Right lung (tissue), 5 donors: ENCODE data around the gene DSCAML1. TPM values are rescaled to one million over a fixed set of nuclear protein-coding genes. Genes with fewer than 3 reads are reported as not detected.

ENCODE experiments used
- DNase-seq, 2 donors: peaks; one replicate each; pipeline ENCODE4 v3.0.0-alpha.2; 2013
- polyA plus RNA-seq, 5 donors: library from polyadenylated mRNA; unstranded; fragments of 120-200 nt; gene quantifications; one replicate each; pipeline versions ENCODE4 v1.2.1 to v1.2.3, GENCODE V29; 2013; ENCODE audit warnings: inconsistent platforms in 1 of 5, low replicate concordance in 1 of 5; ENCODE audit not compliant: insufficient read length in 5 of 5, insufficient read depth in 1 of 5

The DSCAML1 gene
- polyA plus RNA-seq, 5 donors = 0.85 to 2.1 (median 1.1) TPM

DNA sequence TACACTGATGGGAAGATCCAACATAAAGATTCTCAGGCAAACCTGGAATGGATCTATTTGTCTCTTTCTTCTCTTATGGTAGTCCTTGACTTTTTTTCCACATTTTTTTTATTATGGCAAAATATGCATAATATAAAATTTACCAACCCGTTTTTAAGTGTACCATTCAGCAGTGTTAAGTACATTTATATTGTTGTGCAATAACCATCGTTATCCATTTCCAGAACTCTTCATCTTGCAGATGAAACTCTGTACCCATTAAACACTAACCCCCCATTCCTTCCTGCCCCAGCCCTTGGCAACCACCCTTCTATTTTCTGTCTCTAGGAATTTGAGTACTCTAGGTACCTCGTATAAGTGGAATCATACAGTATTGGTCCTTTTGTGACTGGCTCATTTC is 99.7 kb downstream of the DSCAML1 start:
- no peak for DNase-seq

DNA sequence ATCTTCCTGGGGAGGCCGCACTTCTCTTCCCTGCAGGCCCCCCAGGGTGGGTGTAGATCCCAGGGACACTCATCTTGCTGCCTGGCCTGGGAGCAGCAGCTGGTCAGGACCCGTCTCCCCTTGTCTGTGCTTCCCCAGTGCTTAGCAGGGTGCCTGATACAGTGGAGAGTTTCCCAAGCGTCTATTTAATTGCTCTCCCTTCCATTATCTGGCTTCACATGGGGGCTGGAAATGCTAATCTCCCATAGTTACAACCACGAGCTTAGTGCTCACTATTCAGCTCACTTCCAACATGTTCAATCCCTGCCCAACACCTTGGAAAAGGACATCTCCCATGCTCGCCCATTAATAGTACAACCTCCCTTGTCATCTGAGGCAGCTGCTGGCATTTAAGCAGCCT is 100.5 kb downstream of the DSCAML1 start:
- no peak for DNase-seq

DNA sequence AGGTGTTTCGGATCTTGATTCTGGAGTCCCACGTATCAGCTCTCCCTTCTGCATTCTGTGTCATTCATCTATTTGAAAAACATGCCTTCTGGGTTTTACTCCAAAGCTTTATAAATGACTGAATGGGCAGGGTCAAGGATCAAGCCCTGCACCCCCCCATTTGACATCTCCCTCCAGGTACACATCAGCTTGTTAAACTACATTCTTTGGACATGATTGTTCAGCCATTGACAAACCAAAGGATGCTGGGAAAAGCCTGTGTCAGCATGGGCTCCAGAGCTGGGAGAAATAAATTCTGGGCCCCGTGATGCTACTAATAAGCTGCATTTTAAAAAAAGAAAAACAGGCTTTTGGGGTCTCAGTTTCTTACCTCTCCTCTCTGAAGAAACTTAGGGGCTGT is 103.7 kb downstream of the DSCAML1 start:
- DNase-seq = no peak

DNA sequence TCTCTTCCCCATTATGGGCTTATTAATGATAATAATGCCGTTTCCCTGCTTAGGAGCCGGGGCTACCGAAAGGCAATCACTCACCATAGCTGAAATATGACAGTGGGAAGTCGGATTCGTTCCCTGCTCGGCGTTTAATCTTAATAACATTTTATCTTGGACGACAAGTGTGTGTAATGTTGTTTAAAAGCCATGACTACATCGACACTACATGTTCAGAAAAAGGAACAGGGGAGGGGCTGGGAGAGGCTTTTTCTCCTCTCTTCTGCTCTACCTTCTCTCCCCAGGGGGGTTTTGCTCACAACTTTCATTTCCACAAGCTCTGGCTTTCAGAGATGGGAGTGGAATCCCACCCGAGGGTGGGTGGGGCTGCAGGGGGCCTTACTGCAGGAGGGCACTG is 105.5 kb downstream of the DSCAML1 start:
- DNase-seq = no peak

DNA sequence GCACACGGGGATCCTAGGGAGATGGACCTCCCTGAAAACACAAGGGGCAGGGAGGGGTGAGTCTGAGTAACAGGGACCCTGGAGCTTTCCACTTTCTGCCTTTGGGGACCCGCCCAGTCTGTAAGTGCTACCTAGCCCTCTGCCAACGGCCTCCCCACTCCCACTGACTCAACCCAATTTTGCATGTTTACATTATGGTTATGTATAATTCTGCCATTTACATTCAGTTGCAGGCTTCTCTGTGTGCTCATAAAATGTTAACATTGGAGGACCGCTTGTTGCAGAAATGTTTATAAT is 105.8 kb downstream of the DSCAML1 start:
- DNase-seq = no peak

DNA sequence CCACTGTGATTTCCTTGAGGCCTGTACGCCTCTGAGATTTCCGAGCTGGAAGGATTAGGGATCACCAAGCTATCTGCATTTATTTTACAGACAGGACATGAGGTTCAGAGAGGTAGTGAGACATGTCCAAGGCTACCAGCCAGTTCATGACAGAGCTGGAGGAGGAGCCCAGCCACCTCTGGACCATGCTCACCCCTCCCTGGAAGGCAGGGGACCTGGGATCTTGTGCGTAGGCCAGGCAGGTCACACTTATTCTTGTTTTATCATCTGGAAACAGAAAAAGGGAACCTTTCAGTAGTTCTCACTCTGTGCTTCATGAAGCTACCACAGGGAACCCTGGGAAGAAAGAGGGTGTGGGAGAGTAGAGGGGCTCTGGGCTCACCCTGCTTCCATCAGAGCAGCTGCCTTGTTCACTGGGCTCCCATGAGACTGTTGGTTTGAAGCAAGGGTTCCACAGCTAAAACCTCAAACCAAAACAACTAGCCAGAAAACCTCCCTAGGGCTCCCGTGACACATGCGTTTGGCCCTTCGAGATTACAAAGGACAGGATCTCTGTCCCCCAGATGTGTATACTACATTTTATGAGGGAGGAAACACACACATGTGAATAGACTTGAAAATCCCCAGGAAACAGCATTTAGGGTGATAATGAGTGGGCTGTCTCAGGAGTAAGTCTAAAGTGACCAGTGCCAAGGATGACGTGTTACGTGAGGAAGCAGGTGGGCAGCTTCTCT is 106.4 kb downstream of the DSCAML1 start:
- DNase-seq = no peak

DNA sequence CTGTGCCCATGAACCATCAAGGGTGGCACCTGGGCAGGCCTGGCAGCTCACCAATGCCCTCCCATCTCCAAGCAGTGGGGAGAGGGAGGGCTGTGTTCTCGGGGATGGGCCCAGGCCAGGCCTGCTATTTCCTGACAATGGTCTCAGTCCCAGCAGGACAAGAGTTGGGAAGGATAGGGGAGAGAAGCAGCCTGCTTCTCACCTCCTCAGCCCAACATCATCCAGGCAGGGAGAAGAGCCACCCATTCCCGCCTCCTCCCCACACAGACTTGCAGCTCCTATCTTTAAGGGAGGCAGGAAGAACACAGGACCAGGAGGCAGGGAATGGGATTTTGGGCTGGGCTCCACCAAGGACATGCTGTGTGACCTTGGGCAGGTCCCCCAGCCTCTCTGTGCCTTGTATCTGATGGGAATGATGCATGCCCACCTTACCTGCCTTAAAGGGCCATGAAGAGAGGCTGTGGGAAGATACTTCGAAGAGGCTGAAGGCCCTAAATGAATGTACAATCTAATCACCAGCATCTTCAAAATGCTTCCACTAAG is 108.7 kb downstream of the DSCAML1 start:
- no peak for DNase-seq

DNA sequence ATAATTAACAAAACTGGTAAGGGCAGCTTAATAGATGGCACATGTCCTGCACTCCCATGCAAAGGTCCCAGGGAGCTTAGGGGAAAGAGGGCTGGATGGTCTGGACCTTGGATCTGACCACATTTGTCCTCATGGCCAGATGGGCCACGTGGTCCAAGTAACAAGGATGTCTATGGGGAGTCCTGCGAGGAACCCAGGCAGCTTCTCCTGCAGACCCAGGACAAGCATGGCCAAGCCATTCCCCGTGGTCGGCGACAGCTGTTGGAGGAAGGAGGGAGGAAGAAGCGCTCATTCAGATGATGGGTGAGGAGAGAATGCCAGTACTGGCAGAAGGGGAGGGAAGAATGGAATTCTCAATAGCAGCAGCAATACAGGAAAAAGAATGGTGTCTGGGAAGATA is 109.2 kb downstream of the DSCAML1 start:
- no peak for DNase-seq

DNA sequence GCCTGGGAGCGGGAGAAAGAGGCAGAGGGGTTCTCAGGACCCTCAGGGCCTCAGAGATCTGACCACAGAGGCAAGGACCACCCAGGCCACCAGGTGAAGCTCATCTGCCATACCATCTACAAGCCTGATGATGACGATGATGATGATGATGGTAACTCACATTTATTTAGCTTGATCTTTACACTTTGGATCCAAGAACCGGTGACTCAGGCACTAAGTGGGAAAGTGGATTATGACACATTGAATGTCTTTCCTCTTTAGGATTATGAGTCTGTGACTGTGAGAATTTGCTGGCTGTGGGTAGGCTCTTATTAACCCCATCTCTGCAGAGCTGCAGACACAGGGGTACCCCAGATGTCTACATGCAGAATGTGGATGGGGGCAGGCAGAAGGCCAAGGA is 110.3 kb downstream of the DSCAML1 start:
- DNase-seq = no peak

DNA sequence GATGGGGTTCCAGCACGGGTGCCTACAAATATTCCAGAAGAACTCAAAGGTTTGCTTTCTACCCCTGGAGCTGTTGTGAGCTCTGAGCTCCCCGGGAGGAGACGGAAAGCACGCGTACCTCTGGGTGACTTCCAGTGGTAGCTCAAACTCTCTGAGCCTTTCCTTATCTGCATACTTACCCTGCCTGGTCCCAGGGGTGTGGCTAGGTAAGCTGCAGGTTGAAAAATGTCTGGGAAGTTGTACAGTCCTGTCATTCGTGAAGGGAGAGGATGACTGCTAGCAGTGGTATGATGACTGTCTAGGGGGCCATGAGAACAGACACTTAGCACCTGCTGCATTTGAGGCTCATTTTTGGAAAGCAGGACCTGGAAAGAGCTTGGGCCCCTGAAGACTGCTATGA is 111.5 kb downstream of the DSCAML1 start:
- DNase-seq = no peak

DNA sequence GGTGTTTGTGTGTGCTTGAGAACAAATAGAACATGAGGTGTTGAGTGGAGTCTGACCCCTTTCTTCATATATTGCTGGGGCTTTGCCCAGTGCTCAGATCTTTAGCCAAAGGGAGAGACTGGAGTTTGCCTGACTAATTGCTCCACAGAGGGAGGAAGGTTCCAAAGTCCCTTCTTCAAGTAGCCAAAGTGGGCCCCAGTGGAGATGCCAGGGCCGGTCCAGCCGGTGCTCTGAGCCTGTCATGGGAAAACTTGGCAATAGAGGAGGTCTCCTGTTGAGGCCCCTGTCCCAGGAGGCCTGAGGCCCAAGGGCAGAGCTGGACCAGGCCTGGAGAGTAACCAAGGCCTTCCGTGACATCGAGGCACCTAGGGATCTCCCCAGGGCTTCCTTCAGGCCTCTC is 112.3 kb downstream of the DSCAML1 start:
- no peak for DNase-seq

DNA sequence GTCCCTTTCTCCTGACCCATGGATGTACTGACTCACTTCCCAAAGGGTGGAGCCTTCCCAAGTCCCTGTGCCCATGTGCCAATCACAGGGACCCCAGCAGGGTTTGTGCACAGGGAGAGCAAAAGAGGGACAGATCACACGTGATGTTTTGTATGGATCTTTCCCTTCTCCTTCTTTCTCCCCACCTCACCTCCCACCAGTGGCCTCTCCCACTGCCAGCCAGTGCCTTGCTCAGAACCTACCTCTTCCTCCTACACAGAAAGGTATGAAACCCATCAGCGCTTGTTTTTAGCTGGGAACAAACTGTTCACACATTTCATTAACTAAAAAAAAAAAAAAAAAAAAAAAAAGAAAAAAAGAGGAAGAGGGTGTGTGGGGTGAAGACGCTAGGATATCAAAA is 112.9 kb downstream of the DSCAML1 start:
- DNase-seq = no peak

DNA sequence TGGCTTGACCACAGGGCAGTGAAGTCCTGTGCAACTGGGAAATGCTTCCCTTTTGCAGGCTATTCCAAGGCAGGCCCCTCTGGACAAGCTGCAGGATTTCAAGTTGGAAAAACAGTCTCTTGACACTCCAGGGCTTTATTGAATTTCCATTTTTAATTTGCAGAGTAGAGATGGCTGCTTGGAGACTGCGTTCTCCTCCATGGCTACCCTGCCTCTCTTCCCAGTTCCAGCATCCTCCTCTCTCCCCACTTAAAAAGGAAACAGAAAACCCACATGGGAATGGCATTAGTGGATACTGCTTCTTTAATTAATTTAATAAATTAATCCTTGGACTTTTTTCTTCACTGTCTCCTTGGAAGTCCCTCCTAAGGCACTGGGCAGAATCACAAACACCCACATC is 115.6 kb downstream of the DSCAML1 start:
- no peak for DNase-seq

DNA sequence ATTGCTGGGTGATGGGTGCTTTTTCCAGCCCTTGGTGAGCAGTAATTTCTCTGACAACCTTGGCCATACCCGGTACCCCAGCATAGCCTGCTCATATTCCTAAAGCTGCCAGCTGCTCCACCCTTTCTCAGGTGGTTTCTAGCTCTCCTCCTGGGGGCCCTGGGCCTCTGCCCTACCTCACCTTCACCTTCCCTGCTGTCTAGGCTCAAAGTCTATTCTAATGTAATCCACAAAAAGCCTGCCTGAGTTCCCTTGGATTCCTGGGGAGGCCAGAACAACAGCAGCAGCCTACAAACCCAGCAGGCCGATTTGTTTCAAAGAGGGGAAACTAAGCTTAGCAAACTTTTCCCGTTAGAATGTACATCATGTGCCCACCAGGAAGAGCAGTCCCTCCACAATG is 117.6 kb downstream of the DSCAML1 start:
- no peak for DNase-seq

DNA sequence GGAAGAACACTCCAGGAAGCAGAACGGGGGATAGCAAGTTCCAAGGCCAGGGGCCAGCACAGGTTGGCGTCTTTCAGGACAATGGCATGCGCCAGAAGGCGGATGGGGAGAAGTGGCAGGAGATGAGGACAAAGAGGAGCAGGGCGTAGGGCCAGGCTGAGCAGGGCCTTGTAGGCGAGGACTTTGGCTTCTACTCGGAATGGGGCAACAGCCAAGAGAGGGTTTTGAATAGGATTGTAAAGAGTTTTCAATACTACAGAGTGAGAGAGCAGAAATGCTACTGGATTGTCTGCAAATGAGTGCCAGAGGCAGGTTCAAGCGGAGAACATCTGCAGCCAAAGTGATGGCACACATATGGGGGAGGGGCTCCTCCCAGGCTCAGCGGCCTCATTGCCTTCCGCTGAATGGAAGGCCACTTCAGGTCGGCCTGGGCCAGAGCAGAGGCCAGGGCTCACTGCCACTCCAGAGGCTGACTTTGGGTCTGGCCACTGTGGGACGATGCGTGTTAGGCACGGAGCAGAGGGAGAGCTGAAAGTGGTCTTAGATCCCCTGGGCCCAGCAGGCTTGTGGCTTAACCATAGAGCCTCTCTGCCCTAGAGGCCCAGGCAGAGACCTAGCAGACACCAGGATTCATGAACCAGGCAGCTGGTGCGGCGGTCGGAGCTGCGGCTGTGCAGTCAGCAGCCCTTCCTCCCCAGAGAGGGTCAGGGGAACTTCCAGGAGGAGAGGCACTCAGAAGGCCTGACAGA is 118.2 kb downstream of the DSCAML1 start:
- DNase-seq = no peak

DNA sequence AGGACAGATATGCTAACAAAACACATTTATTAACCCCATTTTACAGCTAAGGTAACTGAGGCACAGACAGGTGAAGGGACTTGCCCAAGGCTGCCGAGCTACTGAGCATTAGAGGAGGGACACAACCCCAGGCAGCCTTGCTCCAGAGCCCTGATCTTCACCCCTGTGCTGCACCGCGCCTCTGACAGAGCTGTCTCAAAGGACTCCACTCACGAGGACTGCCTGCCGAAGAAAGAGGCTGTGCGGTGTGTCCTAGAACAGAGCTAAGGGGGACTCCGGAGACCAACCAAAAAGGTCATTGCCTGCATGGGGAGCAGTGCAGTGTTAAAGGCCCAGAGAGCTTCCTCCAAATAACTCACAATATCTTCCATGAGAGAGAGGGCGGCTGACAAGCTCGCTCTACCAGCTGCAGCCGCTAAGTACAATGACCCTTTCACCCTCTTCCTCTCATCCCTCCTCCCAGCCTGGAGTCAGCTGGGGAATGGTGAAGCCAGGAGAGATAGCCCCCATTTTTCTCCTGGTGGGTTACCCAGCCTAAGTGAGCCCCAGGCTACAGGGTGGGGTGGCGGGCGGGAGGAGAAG is 119.2 kb downstream of the DSCAML1 start:
- DNase-seq = no peak

DNA sequence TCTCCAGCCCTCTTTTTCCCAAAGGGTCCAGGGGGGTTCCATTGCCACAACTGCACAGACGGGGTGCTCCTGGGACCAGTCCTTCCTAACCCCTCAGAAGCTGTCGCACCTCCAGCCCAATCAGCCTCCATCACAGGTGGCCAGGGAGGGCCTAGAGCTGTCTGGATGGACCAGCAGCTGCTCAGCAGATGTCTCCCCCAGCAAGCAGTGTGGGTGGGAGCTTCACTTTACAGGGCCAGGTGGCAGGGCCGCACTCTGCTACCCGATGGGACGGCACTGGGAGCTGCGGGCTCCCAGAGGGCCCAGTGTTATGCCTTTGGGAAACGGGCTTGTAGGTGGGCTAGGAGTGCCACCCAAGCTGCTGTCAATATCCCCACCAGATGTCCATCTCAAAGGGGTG is 120.5 kb downstream of the DSCAML1 start:
- DNase-seq = no peak

DNA sequence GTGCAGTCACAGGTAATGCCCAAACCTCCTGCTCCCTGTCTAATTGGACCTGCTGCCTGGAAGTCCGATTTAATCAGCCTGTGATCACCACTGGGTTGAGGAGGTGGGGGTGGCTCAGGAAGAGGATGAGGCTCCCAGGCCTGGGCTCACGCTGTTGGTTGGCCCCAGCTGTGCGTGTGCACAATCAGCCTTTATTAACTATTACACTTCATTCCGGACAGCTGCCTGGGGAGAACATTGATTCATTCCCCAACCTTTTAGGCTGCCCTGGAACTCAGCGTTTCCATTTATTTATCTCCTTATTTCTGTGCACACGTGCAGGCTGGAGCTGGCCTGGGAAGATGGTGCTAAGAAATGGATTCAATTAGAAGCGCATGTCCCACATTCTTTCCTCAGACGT is 123.4 kb downstream of the DSCAML1 start:
- DNase-seq = no peak

DNA sequence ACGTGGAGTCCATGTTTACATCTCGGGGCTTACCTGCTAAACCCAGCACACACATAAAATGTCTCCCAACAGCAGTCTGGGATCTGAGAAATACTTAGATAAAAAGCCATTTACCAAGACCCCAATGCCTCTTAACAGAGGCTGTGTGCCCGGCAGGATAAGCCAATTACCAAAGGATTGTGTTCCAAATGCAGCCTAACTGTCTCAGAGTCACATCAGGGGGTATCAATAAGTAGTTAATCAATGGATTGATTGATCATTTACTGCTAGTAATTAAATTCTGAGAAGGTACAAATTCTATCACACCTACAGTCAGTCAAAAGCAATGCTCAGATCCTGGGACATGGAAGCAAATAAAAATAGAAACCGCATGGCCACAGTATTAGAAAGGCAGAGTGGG is 125.6 kb downstream of the DSCAML1 start:
- no peak for DNase-seq

DNA sequence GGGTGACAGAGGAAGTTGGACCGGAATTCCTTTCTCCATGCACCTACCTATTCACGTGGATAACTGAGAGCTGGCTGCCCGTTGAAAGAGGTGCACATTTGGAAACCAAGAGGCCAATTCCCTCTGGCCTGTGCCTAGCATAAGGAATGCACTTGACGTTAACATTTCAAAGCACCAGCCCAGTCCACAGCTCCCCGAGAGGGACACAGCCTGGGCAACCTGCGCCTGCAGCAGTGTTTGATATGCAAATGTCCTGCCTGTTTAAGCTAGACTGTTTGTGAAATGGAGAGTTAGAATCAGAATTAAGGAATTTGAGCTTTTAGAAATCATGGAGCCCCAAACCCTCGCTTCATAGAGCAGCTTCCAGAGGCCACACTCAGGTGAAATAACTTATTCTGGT is 126.1 kb downstream of the DSCAML1 start:
- DNase-seq = no peak

DNA sequence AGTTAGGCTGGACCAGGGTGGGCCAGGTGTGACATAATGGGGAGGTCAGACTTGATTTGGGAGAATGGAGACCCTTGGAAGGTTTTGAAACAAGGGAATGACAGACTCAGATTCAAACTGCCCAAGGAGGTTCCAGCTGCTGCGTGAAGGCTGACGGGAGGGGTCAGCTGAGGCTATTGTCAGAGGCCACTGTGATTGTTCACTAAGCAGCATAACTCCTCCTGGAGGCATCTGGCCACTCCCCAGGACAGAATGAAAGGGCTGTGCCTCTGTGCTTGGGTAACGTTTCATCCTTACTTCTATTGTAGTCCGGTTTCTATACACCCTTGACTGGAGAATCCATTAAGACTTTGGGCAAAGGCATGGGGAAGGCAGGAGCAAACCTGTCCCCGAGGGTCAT is 126.6 kb downstream of the DSCAML1 start:
- DNase-seq = no peak

DNA sequence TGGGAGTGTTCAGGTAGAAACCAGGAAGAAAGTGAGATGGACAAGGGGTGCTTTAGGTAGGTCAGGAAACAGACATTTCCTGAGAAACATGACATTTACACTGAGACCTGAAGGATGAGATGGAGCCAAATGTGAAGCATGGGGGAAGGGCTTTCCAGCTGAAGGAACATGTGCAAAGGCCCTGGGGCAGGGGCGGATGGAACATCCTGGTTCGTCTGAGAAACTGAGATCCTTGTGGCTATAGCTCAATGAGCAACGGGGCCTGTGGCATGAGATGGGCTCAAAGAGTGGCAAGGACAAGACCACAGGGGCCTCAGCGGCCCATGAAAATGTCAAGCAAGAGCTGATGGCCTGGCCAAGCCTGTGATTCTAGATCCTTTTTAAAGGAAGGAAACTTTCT is 127.4 kb downstream of the DSCAML1 start:
- no peak for DNase-seq

DNA sequence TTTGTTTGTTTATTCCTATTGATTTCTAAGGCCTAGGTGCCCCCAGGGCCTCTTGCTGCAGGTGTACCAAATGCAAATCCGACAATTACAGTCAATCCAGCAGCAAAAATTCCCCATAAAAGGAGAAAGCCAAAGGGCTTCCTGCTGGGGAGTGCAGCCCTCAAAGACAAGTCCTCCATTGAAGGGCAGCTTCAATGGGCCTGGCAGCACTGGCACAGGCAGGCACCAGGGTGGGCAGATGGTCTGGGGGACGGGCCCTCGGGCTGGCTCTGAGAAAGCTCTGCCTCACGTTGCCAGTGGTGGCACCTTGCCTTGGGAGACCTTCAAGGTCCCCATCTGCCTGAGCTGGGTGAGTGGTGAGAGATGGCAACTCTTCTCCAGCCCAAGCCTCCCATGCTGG is 128.0 kb downstream of the DSCAML1 start:
- no peak for DNase-seq
